Measurements from ENCODE around the gene SLC30A1.

The SLC30A1 gene

DNA sequence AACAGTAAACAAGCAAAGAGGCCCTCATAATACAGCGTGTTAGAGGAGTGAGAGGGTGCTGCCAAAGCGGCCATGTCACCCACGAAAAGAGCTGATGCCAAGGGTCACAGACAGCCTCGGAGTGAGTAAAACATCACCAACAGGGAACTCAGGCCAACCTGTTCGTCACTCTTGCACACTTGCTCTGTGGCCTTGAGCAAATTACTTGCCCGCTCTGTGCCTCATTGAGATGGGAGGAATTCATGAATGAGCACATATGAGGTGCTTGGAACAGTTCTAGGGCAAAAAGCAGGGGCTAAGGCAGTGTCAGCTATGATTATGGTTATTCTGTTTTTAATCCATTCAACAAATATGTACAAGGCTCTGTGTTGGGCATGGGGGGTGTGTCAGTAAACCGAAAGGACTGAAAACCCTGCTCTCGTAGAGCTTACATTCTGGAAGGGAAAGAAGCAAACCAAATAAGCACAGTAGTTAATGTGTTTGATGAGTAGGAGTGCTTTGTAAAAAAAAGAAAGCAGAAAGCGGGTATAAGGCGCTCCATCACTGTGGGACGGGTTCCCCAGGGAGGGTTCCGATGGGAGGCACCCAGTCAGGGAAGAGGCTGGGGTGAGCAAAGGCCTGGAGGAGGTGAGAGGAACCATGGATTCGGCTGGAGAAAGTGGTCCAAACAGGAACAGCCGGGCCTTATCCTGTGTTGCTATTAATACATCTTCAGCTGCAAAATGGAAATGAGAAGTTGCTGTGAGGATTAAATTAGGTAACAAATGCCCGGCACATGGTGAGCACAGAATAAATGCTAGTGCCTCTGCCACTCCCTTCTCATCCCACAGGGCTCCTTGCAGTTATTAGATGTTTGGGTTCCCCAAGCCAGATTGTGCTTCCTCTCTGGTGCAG lies 47.5 kb downstream of the SLC30A1 start:
- Histone ChIP-seq H3K36me3 (ENCODE audit: control insufficient read depth, insufficient read depth, low read length) (no peaks in the 10 kb centered on the region), H3K27me3 (ENCODE audit: control insufficient read depth, insufficient read depth, low read length) (no peaks in the 10 kb centered on the region), H3K9ac (ENCODE audit: low read length) (no peak overlapping the region), H3K4me1 (ENCODE audit: control insufficient read depth, insufficient read depth, low read length) (no peaks in the 10 kb centered on the region), H3K4me3 (ENCODE audit: low read length) (no peak overlapping the region), H3K27ac (ENCODE audit: low read depth, low read length) (no peak overlapping the region)

DNA sequence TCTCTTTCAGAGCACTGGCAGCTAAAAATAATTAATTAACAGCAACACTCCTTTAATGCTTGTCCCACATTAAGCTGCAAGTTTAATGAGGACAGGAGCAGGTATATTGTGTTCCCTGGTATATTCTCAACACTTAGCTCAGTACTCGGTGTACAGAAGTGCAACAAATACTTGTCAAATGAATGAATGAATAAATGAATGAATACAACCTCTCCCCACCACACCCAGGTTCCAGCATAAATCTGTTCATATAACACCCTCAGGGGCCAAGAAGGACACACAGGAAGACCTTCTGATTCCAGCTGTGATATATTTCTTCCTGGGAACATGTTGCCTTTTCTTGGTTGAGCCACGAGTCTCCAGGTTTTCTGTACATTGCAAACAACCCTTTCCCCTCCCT lies 48.9 kb downstream of the SLC30A1 start:
- H3K9ac ChIP-seq (ENCODE audit: low read length): no peak overlapping the region
- no peaks in the 10 kb centered on the region for H3K36me3 ChIP-seq (ENCODE audit: control insufficient read depth, insufficient read depth, low read length)
- no peak overlapping the region for H3K4me3 ChIP-seq (ENCODE audit: low read length)
- H3K27ac ChIP-seq (ENCODE audit: low read depth, low read length): no peak overlapping the region
- H3K27me3 ChIP-seq (ENCODE audit: control insufficient read depth, insufficient read depth, low read length): no peaks in the 10 kb centered on the region
- no peaks in the 10 kb centered on the region for H3K4me1 ChIP-seq (ENCODE audit: control insufficient read depth, insufficient read depth, low read length)

DNA sequence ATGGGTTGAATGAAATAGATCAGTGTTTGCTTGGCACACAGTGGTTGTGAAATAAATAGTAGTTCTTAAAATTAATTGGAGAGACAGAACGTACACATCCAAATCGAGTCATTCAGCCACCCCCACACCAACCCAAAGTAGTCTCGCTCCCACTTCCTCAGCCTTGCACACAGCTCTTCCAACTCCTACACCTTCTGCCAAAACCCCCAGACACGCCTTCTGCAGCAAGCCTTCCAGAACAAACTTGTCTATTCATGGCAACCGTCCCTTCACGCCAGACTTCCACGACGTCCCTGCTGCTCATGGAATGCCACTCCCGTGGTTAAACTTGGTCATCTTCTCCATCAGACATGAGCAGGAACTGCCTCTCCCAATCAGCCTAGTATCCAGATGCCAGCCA lies 49.5 kb downstream of the SLC30A1 start:
- Histone ChIP-seq H3K27ac (ENCODE audit: low read depth, low read length) (no peak overlapping the region), H3K4me3 (ENCODE audit: low read length) (no peak overlapping the region), H3K36me3 (ENCODE audit: control insufficient read depth, insufficient read depth, low read length) (no peaks in the 10 kb centered on the region), H3K4me1 (ENCODE audit: control insufficient read depth, insufficient read depth, low read length) (no peaks in the 10 kb centered on the region), H3K9ac (ENCODE audit: low read length) (no peak overlapping the region), H3K27me3 (ENCODE audit: control insufficient read depth, insufficient read depth, low read length) (no peaks in the 10 kb centered on the region)

DNA sequence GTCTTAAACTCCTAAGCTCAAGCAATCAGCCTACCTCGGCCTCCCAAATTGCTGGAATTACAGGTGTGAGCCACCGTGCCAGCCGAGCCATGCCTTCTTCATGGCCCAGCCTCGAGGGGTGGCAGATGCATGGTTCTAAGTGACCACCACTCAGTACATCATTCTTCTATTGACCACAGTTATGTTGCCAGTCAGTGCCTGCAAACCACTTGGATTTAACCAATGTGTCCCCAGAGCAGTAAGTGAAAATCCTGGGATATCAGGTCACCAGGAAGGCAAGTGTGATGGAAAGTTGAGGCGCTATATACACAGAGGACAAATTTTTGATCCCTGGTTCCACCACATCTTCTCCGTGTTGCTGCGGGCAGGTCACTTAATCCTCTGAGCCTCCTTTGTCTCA lies 50.0 kb downstream of the SLC30A1 start:
- no peaks in the 10 kb centered on the region for H3K27me3 ChIP-seq (ENCODE audit: control insufficient read depth, insufficient read depth, low read length)
- no peak overlapping the region for H3K9ac ChIP-seq (ENCODE audit: low read length)
- H3K4me3 ChIP-seq (ENCODE audit: low read length): no peak overlapping the region
- H3K36me3 ChIP-seq (ENCODE audit: control insufficient read depth, insufficient read depth, low read length): no peaks in the 10 kb centered on the region
- H3K4me1 ChIP-seq (ENCODE audit: control insufficient read depth, insufficient read depth, low read length): no peaks in the 10 kb centered on the region
- no peak overlapping the region for H3K27ac ChIP-seq (ENCODE audit: low read depth, low read length)

DNA sequence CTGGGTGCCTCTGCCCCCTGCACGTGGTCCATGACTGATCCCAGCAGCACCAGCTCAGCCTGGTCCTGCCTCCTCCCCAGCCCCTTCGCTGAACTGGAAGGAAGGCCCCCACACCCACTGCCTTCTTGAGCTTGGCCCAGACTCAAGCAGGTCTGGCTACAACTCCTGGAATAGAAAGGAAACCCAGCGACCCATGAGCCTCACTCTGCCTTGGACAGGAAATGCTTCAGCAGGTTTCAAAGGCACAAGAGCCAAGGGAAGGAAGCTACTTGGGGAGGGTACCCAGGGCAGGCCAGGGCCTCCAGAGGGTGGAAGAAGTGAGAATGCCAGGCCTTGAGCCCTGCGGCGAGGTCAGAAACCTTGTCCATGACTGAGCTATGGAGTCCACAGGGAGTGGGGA lies 51.1 kb downstream of the SLC30A1 start:
- H3K36me3 ChIP-seq (ENCODE audit: control insufficient read depth, insufficient read depth, low read length): no peaks in the 10 kb centered on the region
- no peak overlapping the region for H3K27ac ChIP-seq (ENCODE audit: low read depth, low read length)
- H3K4me1 ChIP-seq (ENCODE audit: control insufficient read depth, insufficient read depth, low read length): no peaks in the 10 kb centered on the region
- no peaks in the 10 kb centered on the region for H3K27me3 ChIP-seq (ENCODE audit: control insufficient read depth, insufficient read depth, low read length)
- H3K9ac ChIP-seq (ENCODE audit: low read length): no peak overlapping the region
- H3K4me3 ChIP-seq (ENCODE audit: low read length): no peak overlapping the region

DNA sequence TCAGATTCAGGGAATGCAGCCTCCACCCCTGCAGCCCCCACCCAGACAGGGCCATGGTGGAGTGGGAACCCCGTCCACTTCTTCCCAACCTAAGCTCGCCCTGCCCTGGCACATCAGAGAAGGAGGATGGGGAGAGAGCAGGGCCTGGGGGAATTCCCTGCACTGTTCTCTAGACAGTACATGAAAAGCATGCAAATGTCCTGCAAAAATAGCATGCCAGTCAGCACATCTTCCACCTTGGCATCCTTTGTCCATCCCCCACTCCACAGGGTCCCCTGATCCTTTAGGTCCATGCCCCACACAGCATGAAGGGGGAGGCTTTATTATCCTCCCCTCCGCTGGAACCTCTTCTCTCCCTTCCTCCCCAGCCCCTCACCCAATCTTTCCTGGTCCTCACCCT lies 52.0 kb downstream of the SLC30A1 start:
- no peaks in the 10 kb centered on the region for H3K36me3 ChIP-seq (ENCODE audit: control insufficient read depth, insufficient read depth, low read length)
- H3K27me3 ChIP-seq (ENCODE audit: control insufficient read depth, insufficient read depth, low read length): no peaks in the 10 kb centered on the region
- H3K27ac ChIP-seq (ENCODE audit: low read depth, low read length): no peak overlapping the region
- no peak overlapping the region for H3K9ac ChIP-seq (ENCODE audit: low read length)
- H3K4me3 ChIP-seq (ENCODE audit: low read length): no peak overlapping the region
- no peaks in the 10 kb centered on the region for H3K4me1 ChIP-seq (ENCODE audit: control insufficient read depth, insufficient read depth, low read length)

DNA sequence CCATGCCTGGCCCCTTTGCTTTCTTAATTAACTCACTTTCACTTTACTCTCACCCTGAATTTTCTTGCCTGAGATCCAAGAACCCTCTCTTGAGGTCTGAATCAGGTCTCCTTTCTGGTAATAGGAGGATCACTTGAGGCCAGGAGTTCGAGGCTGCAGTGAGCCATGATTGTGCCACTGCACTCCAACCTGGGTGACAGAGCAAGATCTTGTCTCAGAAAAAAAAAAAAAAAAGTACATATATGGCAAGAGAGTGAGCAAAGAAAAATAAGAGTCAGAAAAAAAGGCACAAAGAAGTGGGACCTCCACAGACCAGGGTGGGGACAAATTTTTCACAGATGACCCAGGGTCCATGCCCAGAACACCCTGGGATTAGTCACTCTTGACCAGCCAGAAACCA lies 52.9 kb downstream of the SLC30A1 start:
- no peaks in the 10 kb centered on the region for H3K4me1 ChIP-seq (ENCODE audit: control insufficient read depth, insufficient read depth, low read length)
- H3K27me3 ChIP-seq (ENCODE audit: control insufficient read depth, insufficient read depth, low read length): no peaks in the 10 kb centered on the region
- no peak overlapping the region for H3K4me3 ChIP-seq (ENCODE audit: low read length)
- H3K36me3 ChIP-seq (ENCODE audit: control insufficient read depth, insufficient read depth, low read length): no peaks in the 10 kb centered on the region
- H3K27ac ChIP-seq (ENCODE audit: low read depth, low read length): no peak overlapping the region
- no peak overlapping the region for H3K9ac ChIP-seq (ENCODE audit: low read length)

DNA sequence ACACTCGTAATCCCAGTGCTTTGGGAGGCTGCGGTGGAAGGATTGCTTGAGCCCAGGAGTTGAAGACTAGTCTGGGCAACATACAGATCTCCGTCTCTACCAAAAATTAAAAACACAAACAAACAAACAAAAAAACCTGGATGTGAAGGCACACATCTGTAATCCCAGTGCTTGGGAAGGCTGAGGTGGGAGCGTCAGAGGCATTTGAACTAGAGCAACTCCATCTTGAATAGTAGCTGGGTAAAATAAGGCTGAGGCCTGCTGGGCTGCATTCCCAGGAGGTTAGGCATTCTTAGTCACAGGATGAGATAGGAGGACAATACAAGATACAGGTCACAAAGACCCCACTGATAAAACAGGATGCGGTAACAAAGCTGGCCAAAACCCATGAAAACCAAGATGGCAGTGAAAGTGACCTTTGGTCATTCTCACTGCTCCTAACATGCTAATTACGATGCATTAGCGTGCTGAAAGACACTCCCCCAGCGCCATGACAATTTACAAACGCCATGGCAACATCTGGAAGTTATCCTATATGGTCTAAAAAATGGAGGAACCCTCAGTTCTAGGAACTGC lies 53.8 kb downstream of the SLC30A1 start:
- H3K4me1 ChIP-seq (ENCODE audit: control insufficient read depth, insufficient read depth, low read length): no peaks in the 10 kb centered on the region
- no peaks in the 10 kb centered on the region for H3K27me3 ChIP-seq (ENCODE audit: control insufficient read depth, insufficient read depth, low read length)
- no peak overlapping the region for H3K9ac ChIP-seq (ENCODE audit: low read length)
- H3K36me3 ChIP-seq (ENCODE audit: control insufficient read depth, insufficient read depth, low read length): no peaks in the 10 kb centered on the region
- no peak overlapping the region for H3K27ac ChIP-seq (ENCODE audit: low read depth, low read length)
- H3K4me3 ChIP-seq (ENCODE audit: low read length): no peak overlapping the region

DNA sequence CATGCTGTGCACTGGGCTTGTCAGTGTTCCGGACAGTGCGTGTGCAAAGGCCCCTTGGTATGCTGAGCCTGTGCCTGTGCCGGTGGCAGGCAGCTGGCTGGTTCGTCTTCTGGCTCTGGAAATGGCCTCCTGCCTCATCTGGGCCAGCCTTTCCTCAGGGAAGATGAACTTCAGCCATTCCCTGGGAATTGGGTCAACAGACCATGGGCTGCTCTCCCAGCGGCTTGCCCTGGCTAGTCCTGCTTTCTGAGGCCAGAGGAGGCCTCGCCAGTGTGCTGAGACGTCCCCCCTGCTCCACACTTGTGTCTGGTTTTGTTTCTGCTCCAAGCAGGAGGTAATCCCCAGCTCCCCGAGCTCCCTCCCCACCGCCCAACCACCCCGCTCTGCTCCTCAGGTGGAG lies 54.4 kb downstream of the SLC30A1 start:
- H3K4me3 ChIP-seq (ENCODE audit: low read length): no peak overlapping the region
- H3K27me3 ChIP-seq (ENCODE audit: control insufficient read depth, insufficient read depth, low read length): no peaks in the 10 kb centered on the region
- H3K4me1 ChIP-seq (ENCODE audit: control insufficient read depth, insufficient read depth, low read length): no peaks in the 10 kb centered on the region
- H3K9ac ChIP-seq (ENCODE audit: low read length): no peak overlapping the region
- no peak overlapping the region for H3K27ac ChIP-seq (ENCODE audit: low read depth, low read length)
- no peaks in the 10 kb centered on the region for H3K36me3 ChIP-seq (ENCODE audit: control insufficient read depth, insufficient read depth, low read length)

DNA sequence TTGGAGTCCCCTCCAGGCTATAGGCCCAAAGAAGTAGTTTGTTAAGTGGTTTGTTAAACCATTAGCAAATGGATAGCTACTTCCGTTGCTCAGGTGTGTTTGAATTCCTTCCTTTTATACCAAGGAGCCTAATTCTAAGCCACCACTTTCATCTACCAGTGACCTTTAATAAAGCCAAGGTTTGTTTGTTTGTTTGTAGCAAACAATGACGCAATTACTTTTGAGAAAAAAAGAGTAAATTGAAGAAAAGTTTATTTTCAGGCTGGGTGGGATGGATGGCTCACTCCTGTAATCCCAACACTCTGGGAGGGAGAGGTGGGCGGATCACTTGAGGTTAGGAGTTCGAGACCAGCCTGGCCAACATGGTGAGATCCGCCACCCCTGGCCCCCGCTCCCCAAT lies 56.2 kb downstream of the SLC30A1 start:
- H3K36me3 ChIP-seq (ENCODE audit: control insufficient read depth, insufficient read depth, low read length): no peaks in the 10 kb centered on the region
- no peaks in the 10 kb centered on the region for H3K4me1 ChIP-seq (ENCODE audit: control insufficient read depth, insufficient read depth, low read length)
- no peak overlapping the region for H3K4me3 ChIP-seq (ENCODE audit: low read length)
- H3K27me3 ChIP-seq (ENCODE audit: control insufficient read depth, insufficient read depth, low read length): no peaks in the 10 kb centered on the region
- H3K27ac ChIP-seq (ENCODE audit: low read depth, low read length): no peak overlapping the region
- no peak overlapping the region for H3K9ac ChIP-seq (ENCODE audit: low read length)
